Measurements from ENCODE around the gene PCDHGB7.
A peak's percentile ranks its signal among the peaks of the same experiment; 100 is the strongest.
"Not testable (repeated sequence)": the region's sequence is repeated elsewhere in the genome, so short reads cannot be mapped to it uniquely, and the experiment has no call there.

DNA sequence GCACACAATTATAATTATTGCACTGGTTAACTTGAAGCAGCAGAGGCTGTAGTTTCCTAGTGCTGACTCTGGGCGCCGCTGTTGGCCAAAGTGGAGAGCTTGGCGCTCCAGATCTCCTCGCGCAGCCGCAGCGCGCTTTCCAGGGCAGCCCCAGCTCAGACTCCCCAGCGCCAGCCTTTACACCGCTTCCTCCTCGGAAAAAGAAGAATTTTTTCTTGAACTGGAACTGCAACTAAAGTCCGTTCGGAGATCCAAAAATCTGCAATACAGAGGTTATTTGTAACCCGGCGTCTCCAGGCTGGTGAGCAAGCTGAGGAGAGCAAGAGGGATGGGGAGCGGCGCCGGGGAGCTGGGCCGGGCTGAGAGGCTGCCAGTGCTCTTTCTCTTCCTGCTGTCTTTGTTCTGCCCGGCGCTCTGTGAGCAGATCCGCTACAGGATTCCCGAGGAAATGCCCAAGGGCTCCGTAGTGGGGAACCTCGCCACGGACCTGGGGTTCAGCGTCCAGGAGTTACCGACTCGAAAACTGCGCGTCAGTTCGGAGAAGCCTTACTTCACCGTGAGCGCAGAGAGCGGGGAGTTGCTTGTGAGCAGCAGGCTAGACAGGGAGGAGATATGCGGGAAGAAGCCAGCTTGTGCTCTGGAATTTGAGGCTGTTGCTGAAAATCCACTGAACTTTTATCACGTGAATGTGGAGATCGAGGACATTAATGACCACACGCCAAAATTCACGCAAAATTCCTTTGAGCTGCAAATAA is 29.7 kb upstream of the PCDHGB7 start, which contains the start of gene PCDHGB4:
- TF ChIP-seq, protein P1, sequence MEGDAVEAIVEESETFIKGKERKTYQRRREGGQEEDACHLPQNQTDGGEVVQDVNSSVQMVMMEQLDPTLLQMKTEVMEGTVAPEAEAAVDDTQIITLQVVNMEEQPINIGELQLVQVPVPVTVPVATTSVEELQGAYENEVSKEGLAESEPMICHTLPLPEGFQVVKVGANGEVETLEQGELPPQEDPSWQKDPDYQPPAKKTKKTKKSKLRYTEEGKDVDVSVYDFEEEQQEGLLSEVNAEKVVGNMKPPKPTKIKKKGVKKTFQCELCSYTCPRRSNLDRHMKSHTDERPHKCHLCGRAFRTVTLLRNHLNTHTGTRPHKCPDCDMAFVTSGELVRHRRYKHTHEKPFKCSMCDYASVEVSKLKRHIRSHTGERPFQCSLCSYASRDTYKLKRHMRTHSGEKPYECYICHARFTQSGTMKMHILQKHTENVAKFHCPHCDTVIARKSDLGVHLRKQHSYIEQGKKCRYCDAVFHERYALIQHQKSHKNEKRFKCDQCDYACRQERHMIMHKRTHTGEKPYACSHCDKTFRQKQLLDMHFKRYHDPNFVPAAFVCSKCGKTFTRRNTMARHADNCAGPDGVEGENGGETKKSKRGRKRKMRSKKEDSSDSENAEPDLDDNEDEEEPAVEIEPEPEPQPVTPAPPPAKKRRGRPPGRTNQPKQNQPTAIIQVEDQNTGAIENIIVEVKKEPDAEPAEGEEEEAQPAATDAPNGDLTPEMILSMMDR (conservative IDR thresholded peaks at IDR 0.05 in 1 of 2, IDR thresholded peaks at IDR 0.05 in 1 of 2; ENCODE audit: extremely low read depth in 1 of 2, insufficient read depth in 1 of 2, low read depth in 1 of 2, low read length in 2 of 2), result peak; percentile 35 to 49
- not testable (repeated sequence) for TF ChIP-seq EZH2 (IDR thresholded peaks at IDR 0.05; ENCODE audit: borderline replicate concordance, low read length)

All from mammary epithelial cell (primary cell).